ENCODE results near the gene CABCOCO1. TPM values are rescaled to one million over a fixed set of nuclear protein-coding genes. Genes with fewer than 3 reads are reported as not detected.
"Not testable (repeated sequence)": the region's sequence is repeated elsewhere in the genome, so short reads cannot be mapped to it uniquely, and the experiment has no call there.

Gene CABCOCO1
- polyA plus RNA-seq, 3 donors from 2014 or later = not detected

- Mint-ChIP-seq H3K36me3 (no peaks in the 10 kb centered on the region), H3K4me3 (no peak overlapping the region), H3K4me1 (no peaks in the 10 kb centered on the region), H3K27ac (no peak overlapping the region), H3K27me3 (ENCODE audit: low read depth in 3 of 3) (peaks cover 0 to 8% (median 0%) of the 10 kb centered on the region in 3 donors), H3K9me3 (no peaks in the 10 kb centered on the region)
- no peak for DNase-seq
These were observed 39.9 kb downstream of the CABCOCO1 start for GRCh38 chr10:61702584-61702983.

GRCh38 chr10:61705022-61705613 lies 42.4 kb downstream of the CABCOCO1 start:
- Mint-ChIP-seq H3K9me3 (no peaks in the 10 kb centered on the region), H3K36me3 (no peaks in the 10 kb centered on the region), H3K4me3 (no peak overlapping the region), H3K27me3 (ENCODE audit: low read depth in 3 of 3) (peaks cover 0 to 11% (median 0%) of the 10 kb centered on the region in 3 donors), H3K27ac (no peak overlapping the region), H3K4me1 (no peaks in the 10 kb centered on the region)
- DNase-seq = no peak

- Mint-ChIP-seq H3K36me3 (no peaks in the 10 kb centered on the region), H3K27ac (no peak overlapping the region), H3K4me3 (no peak overlapping the region), H3K4me1 (no peaks in the 10 kb centered on the region), H3K9me3 (no peaks in the 10 kb centered on the region), H3K27me3 (ENCODE audit: low read depth in 3 of 3) (peaks cover 0 to 14% (median 0%) of the 10 kb centered on the region in 3 donors)
- DNase-seq = no peak
These were observed 46.1 kb downstream of the CABCOCO1 start for GRCh38 chr10:61708846-61709245.

- H3K36me3 Mint-ChIP-seq, H3K4me1 Mint-ChIP-seq, H3K27ac Mint-ChIP-seq, DNase-seq, H3K4me3 Mint-ChIP-seq, H3K9me3 Mint-ChIP-seq: not testable (repeated sequence)
- H3K27me3 Mint-ChIP-seq (ENCODE audit: low read depth in 3 of 3) = peaks cover 0 to 12% (median 1%) of the 10 kb centered on the region in 3 donors
These were observed 49.4 kb downstream of the CABCOCO1 start for GRCh38 chr10:61712105-61712504.

- not testable (repeated sequence) for DNase-seq; H3K9me3 Mint-ChIP-seq; H3K4me3 Mint-ChIP-seq; H3K27me3 Mint-ChIP-seq (ENCODE audit: low read depth in 3 of 3); H3K4me1 Mint-ChIP-seq; H3K27ac Mint-ChIP-seq; H3K36me3 Mint-ChIP-seq
These were observed 56.7 kb downstream of the CABCOCO1 start for GRCh38 chr10:61719475-61719874.

GRCh38 chr10:61719906-61720305 lies 57.2 kb downstream of the CABCOCO1 start:
- DNase-seq = no peak
- Mint-ChIP-seq H3K9me3 (no peaks in the 10 kb centered on the region), H3K36me3 (no peaks in the 10 kb centered on the region), H3K4me1 (no peaks in the 10 kb centered on the region), H3K27me3 (ENCODE audit: low read depth in 3 of 3) (peaks cover 0 to 7% (median 4%) of the 10 kb centered on the region in 3 donors), H3K27ac (no peak overlapping the region), H3K4me3 (no peak overlapping the region)

GRCh38 chr10:61721431-61721830 lies 58.7 kb downstream of the CABCOCO1 start:
- H3K36me3 Mint-ChIP-seq = no peaks in the 10 kb centered on the region
- H3K27me3 Mint-ChIP-seq (ENCODE audit: low read depth in 3 of 3) = peaks cover 0 to 8% (median 3%) of the 10 kb centered on the region in 3 donors
- DNase-seq = no peak
- no peak overlapping the region for H3K4me3 Mint-ChIP-seq
- no peaks in the 10 kb centered on the region for H3K9me3 Mint-ChIP-seq
- no peaks in the 10 kb centered on the region for H3K4me1 Mint-ChIP-seq
- H3K27ac Mint-ChIP-seq = no peak overlapping the region

GRCh38 chr10:61725221-61725620 lies 62.5 kb downstream of the CABCOCO1 start:
- not testable (repeated sequence) for H3K36me3 Mint-ChIP-seq, H3K4me1 Mint-ChIP-seq, H3K4me3 Mint-ChIP-seq, DNase-seq, H3K27ac Mint-ChIP-seq, H3K9me3 Mint-ChIP-seq
- peaks cover 2 to 13% (median 2%) of the 10 kb centered on the region in 3 donors for H3K27me3 Mint-ChIP-seq (ENCODE audit: low read depth in 3 of 3)

- H3K9me3 Mint-ChIP-seq = no peaks in the 10 kb centered on the region
- no peak overlapping the region for H3K4me3 Mint-ChIP-seq
- H3K27ac Mint-ChIP-seq = no peak overlapping the region
- peaks cover 2 to 12% (median 9%) of the 10 kb centered on the region in 3 donors for H3K27me3 Mint-ChIP-seq (ENCODE audit: low read depth in 3 of 3)
- H3K36me3 Mint-ChIP-seq = no peaks in the 10 kb centered on the region
- no peak for DNase-seq
- H3K4me1 Mint-ChIP-seq = no peaks in the 10 kb centered on the region
These were observed 66.9 kb downstream of the CABCOCO1 start for GRCh38 chr10:61729596-61729995.

- Mint-ChIP-seq H3K4me3 (no peak overlapping the region), H3K27ac (no peak overlapping the region), H3K9me3 (no peaks in the 10 kb centered on the region), H3K27me3 (ENCODE audit: low read depth in 3 of 3) (peaks cover 2 to 9% (median 8%) of the 10 kb centered on the region in 3 donors), H3K36me3 (no peaks in the 10 kb centered on the region), H3K4me1 (no peaks in the 10 kb centered on the region)
- no peak for DNase-seq
These were observed 67.9 kb downstream of the CABCOCO1 start for GRCh38 chr10:61730671-61731070.

- Mint-ChIP-seq H3K27me3 (ENCODE audit: low read depth in 3 of 3) (peaks cover 2 to 11% (median 9%) of the 10 kb centered on the region in 3 donors), H3K4me1 (peaks cover 0 to under 1% of the 10 kb centered on the region in 2 donors), H3K36me3 (no peaks in the 10 kb centered on the region), H3K27ac (no peak overlapping the region), H3K4me3 (no peak overlapping the region), H3K9me3 (no peaks in the 10 kb centered on the region)
- no peak for DNase-seq
These were observed 68.9 kb downstream of the CABCOCO1 start for GRCh38 chr10:61731638-61732037.

- Mint-ChIP-seq H3K36me3 (no peaks in the 10 kb centered on the region), H3K9me3 (peaks cover 0 to 3% (median 0%) of the 10 kb centered on the region in 6 donors)
These were observed 70.0 kb downstream of the CABCOCO1 start for GRCh38 chr10:61732629-61733278.

GRCh38 chr10:61733358-61733940 lies 70.7 kb downstream of the CABCOCO1 start:
- peak in 1 of 3 donors; percentile 15 for DNase-seq
- H3K27me3 Mint-ChIP-seq (ENCODE audit: low read depth in 3 of 3) = peaks cover 3 to 11% (median 9%) of the 10 kb centered on the region in 3 donors

More at GRCh38 chr10:61732629-61733278, 70.0 kb downstream of the CABCOCO1 start:
- no peak overlapping the region for H3K4me3 Mint-ChIP-seq
- H3K4me1 Mint-ChIP-seq = peaks cover 7 to 12% of the 10 kb centered on the region in 2 donors
- DNase-seq = no peak
- H3K27ac Mint-ChIP-seq = no peak overlapping the region
- peaks cover 3 to 11% (median 9%) of the 10 kb centered on the region in 3 donors for H3K27me3 Mint-ChIP-seq (ENCODE audit: low read depth in 3 of 3)

GRCh38 chr10:61735882-61736281 lies 73.2 kb downstream of the CABCOCO1 start:
- DNase-seq = no peak
- Mint-ChIP-seq H3K27me3 (ENCODE audit: low read depth in 3 of 3) (peaks cover 3 to 5% (median 4%) of the 10 kb centered on the region in 3 donors), H3K27ac (no peak overlapping the region), H3K9me3 (peaks cover 0 to 3% (median 0%) of the 10 kb centered on the region in 6 donors), H3K36me3 (no peaks in the 10 kb centered on the region), H3K4me1 (peaks cover 10 to 17% of the 10 kb centered on the region in 2 donors), H3K4me3 (no peak overlapping the region)

More at GRCh38 chr10:61733358-61733940, 70.7 kb downstream of the CABCOCO1 start:
- Mint-ChIP-seq H3K27ac (no peak overlapping the region), H3K4me1 (peaks cover 10 to 17% of the 10 kb centered on the region in 2 donors), H3K36me3 (no peaks in the 10 kb centered on the region), H3K9me3 (peaks cover 0 to 3% (median 0%) of the 10 kb centered on the region in 6 donors), H3K4me3 (no peak overlapping the region)

Data from immature natural killer cell (primary cell).